H1 (cell line): ENCODE results near the gene TOP2A. TPM values are rescaled to one million over a fixed set of nuclear protein-coding genes. Genes with fewer than 3 reads are reported as not detected.

ENCODE experiments used
- CTCF ChIA-PET: fragments of 300-600 bp; sonication (Branson Sonifier 250); formaldehyde crosslinking; loops from one replicate; lab custom pipeline; 2021; ENCODE audit not compliant: partially characterized antibody; lab: Charles Lee
- POLR2A ChIA-PET: fragments of 300-600 bp; sonication (Branson Sonifier 250); formaldehyde crosslinking; loops from one replicate; lab custom pipeline; 2021; ENCODE audit warnings: inconsistent platforms; ENCODE audit not compliant: partially characterized antibody; lab: Charles Lee
- DNase-seq, 2 experiments: peaks; one replicate each; pipeline versions ENCODE4 v3.0.0 to v3.0.0-alpha.2; 2010 to 2022; ENCODE audit warnings: low spot score in 2 of 2, low read depth in 1 of 2, mixed read lengths in 1 of 2
- FAIRE-seq: peaks from 2 replicates; lab custom pipeline; 2011; peaks lifted over from hg19 to GRCh38; lab: Jason Lieb, UNC
- H2AFZ ChIP-seq: 2 replicates; pipeline ENCODE4 v1.8.1; 2012; ENCODE audit warnings: low read length, inconsistent platforms
- H2AK5ac ChIP-seq: 2 replicates; pipeline ENCODE4 v1.6.1; 2013; ENCODE audit warnings: low read depth, low read length
- H2BK120ac ChIP-seq: replicated peaks from 2 replicates; pipeline ENCODE3; 2013; ENCODE audit warnings: low read depth, low read length, inconsistent platforms
- H2BK12ac ChIP-seq: 2 replicates; pipeline ENCODE4 v1.6.1; 2013; ENCODE audit warnings: low read depth, low read length
- H2BK15ac ChIP-seq: 2 replicates; pipeline ENCODE4 v1.6.1; 2013; ENCODE audit warnings: low read length
- H2BK20ac ChIP-seq: 2 replicates; pipeline ENCODE4 v1.6.1; 2013; ENCODE audit warnings: low read length
- H2BK5ac ChIP-seq: 2 replicates; pipeline ENCODE4 v1.6.1; 2013; ENCODE audit warnings: low read depth, low read length
- H3K14ac ChIP-seq: 2 replicates; pipeline ENCODE4 v1.6.1; 2013; ENCODE audit warnings: inconsistent platforms; ENCODE audit not compliant: insufficient read length
- H3K18ac ChIP-seq: 2 replicates; pipeline ENCODE4 v1.6.1; 2013; ENCODE audit warnings: low read length; ENCODE audit errors: extremely low read depth
- H3K23ac ChIP-seq: 2 replicates; pipeline ENCODE4 v1.6.1; 2013; ENCODE audit warnings: inconsistent platforms; ENCODE audit not compliant: insufficient read length
- H3K23me2 ChIP-seq: 2 replicates; pipeline ENCODE4 v1.6.1; 2013; ENCODE audit warnings: low read depth, low read length
- H3K27ac ChIP-seq: 2 replicates; pipeline ENCODE4 v1.6.1; 2011; ENCODE audit warnings: low read depth, low read length, inconsistent platforms
- H3K27me3 ChIP-seq, 4 experiments: replicated peaks in 1 of 4; 1 replicate in 1 of 4; 2 replicates in 3 of 4; pipeline versions ENCODE4 v1.6.1 to v1.8.1; 2011 to 2013; ENCODE audit warnings: low read length in 3 of 4, mild to moderate bottlenecking in 3 of 4, inconsistent platforms in 2 of 4, mixed read lengths in 2 of 4, moderate library complexity in 1 of 4; ENCODE audit not compliant: control insufficient read depth in 3 of 4, insufficient read depth in 3 of 4; ENCODE audit errors: extremely low read depth in 1 of 4
- H3K36me3 ChIP-seq, 4 experiments: 2 replicates each; pipeline versions ENCODE4 v1.6.1 to v1.8.1; 2011 to 2013; ENCODE audit warnings: mild to moderate bottlenecking in 4 of 4, low read length in 3 of 4, moderate library complexity in 2 of 4, control low read depth in 1 of 4, inconsistent platforms in 1 of 4; ENCODE audit not compliant: insufficient read depth in 4 of 4, control insufficient read depth in 2 of 4
- H3K4ac ChIP-seq: replicated peaks from 2 replicates; pipeline ENCODE3; 2013; ENCODE audit warnings: low read length, low read depth, mixed read lengths, inconsistent platforms; ENCODE audit not compliant: insufficient read length
- H3K4me1 ChIP-seq, 4 experiments: replicated peaks in 1 of 4; 1 replicate in 1 of 4; 2 replicates in 3 of 4; pipeline versions ENCODE4 v1.6.1 to v1.8.1; 2011 to 2013; ENCODE audit warnings: low read length in 3 of 4, inconsistent platforms in 2 of 4, mixed read lengths in 1 of 4; ENCODE audit not compliant: insufficient read depth in 4 of 4, control insufficient read depth in 3 of 4
- H3K4me2 ChIP-seq, 2 experiments: 2 replicates each; pipeline versions ENCODE4 v1.6.1 to v1.8.1; 2011 to 2013; ENCODE audit warnings: low read depth in 2 of 2, low read length in 2 of 2, control low read depth in 1 of 2, inconsistent platforms in 1 of 2, mild to moderate bottlenecking in 1 of 2; ENCODE audit not compliant: insufficient read depth in 1 of 2
- H3K4me3 ChIP-seq, 4 experiments: fragments of 200-600, 300-600 bp in 1 of 4; sonication (generic), shearing (Covaris generic), sonication (Bioruptor Twin) in 1 of 4; 2 replicates each; pipeline versions ENCODE4 v1.5.1 to v1.8.1; 2011 to 2016; ENCODE audit warnings: low read length in 4 of 4, low read depth in 3 of 4, control low read depth in 2 of 4, inconsistent platforms in 2 of 4, mild to moderate bottlenecking in 2 of 4, mixed read lengths in 1 of 4, moderate library complexity in 1 of 4; ENCODE audit not compliant: insufficient read depth in 2 of 4; ENCODE audit errors: extremely low read depth in 1 of 4
- H3K56ac ChIP-seq: replicated peaks from 2 replicates; pipeline ENCODE3; 2013; ENCODE audit warnings: low read depth, mild to moderate bottlenecking, mixed read lengths, low read length, inconsistent platforms; ENCODE audit not compliant: insufficient read length
- H3K79me1 ChIP-seq: 2 replicates; pipeline ENCODE4 v1.6.1; 2013; ENCODE audit warnings: low read depth, low read length, control low read depth
- H3K79me2 ChIP-seq, 2 experiments: 2 replicates each; pipeline versions ENCODE4 v1.6.1 to v1.8.1; 2012 to 2013; ENCODE audit warnings: low read length in 2 of 2, mild to moderate bottlenecking in 2 of 2, inconsistent platforms in 1 of 2; ENCODE audit not compliant: insufficient read depth in 2 of 2, control insufficient read depth in 1 of 2
- H3K9ac ChIP-seq, 4 experiments: replicated peaks in 1 of 4; 1 replicate in 1 of 4; 2 replicates in 3 of 4; pipeline versions ENCODE4 v1.6.1 to v1.8.1; 2011 to 2013; ENCODE audit warnings: low read depth in 3 of 4, low read length in 3 of 4, control low read depth in 2 of 4, mild to moderate bottlenecking in 2 of 4, moderate library complexity in 2 of 4, inconsistent platforms in 1 of 4; ENCODE audit errors: extremely low read depth in 1 of 4
- H3K9me3 ChIP-seq, 2 experiments: 2 replicates each; pipeline versions ENCODE4 v1.6.1 to v1.8.1; 2012 to 2013; ENCODE audit warnings: mild to moderate bottlenecking in 2 of 2, moderate library complexity in 2 of 2, control low read depth in 1 of 2, inconsistent platforms in 1 of 2, low read depth in 1 of 2, low read length in 1 of 2, mixed read lengths in 1 of 2; ENCODE audit not compliant: insufficient read depth in 2 of 2
- H4K20me1 ChIP-seq, 2 experiments: replicated peaks in 1 of 2; 2 replicates each; pipeline versions ENCODE3 to v1.8.1; 2011 to 2013; ENCODE audit warnings: inconsistent platforms in 2 of 2, low read length in 2 of 2, mild to moderate bottlenecking in 1 of 2; ENCODE audit not compliant: insufficient read depth in 2 of 2, control insufficient read depth in 1 of 2
- H4K5ac ChIP-seq: 2 replicates; pipeline ENCODE4 v1.6.1; 2013; ENCODE audit warnings: low read length, low read depth, mixed read lengths, inconsistent platforms; ENCODE audit not compliant: insufficient read length
- H4K8ac ChIP-seq: 2 replicates; pipeline ENCODE4 v1.8.0; 2013; ENCODE audit warnings: mild to moderate bottlenecking, moderate library complexity, low read length, inconsistent platforms; ENCODE audit not compliant: insufficient read depth; ENCODE audit errors: extremely low read depth
- H4K91ac ChIP-seq: replicated peaks from 2 replicates; pipeline ENCODE3; 2013; ENCODE audit warnings: low read length, mixed read lengths, inconsistent platforms; ENCODE audit not compliant: insufficient read length
- EGR1 ChIP-seq: IDR thresholded peaks from 2 replicates; pipeline ENCODE4 v1.6.1; 2011; ENCODE audit warnings: low read depth, low read length, borderline replicate concordance
- KDM1A ChIP-seq: fragments of 200-600, 300-600 bp; sonication (generic); IDR thresholded peaks from 2 replicates; pipeline ENCODE4 v1.7.1; 2016; ENCODE audit warnings: mild to moderate bottlenecking, low read length, borderline replicate concordance
- WGBS, 2 experiments: shearing (Covaris generic) in 1 of 2; methylation state at CpG; one replicate each; pipeline versions ENCODE4 v1.1.6 to v1.1.7; 2013 to 2015; ENCODE audit warnings: low lambda C conversion rate in 2 of 2, mixed read lengths in 2 of 2, inconsistent platforms in 1 of 2, low coverage in 1 of 2, missing lambda C conversion rate in 1 of 2; ENCODE audit not compliant: insufficient replicate concordance in 2 of 2, insufficient coverage in 1 of 2, insufficient read length in 1 of 2; ENCODE audit errors: extremely low coverage in 1 of 2, missing lambda C conversion rate in 1 of 2; 5-methylcytosine and 5-hydroxymethylcytosine counted together
- polyA plus RNA-seq, 7 experiments: library from polyadenylated mRNA; depleted of rRNA in 3 of 7; stranded (reverse) in 5 of 7; unstranded in 2 of 7; fragments of >200 nt in 5 of 7; fragments of 200-250 nt in 2 of 7; gene quantifications; 1 replicate in 5 of 7; 2 replicates in 1 of 7; 4 replicates in 1 of 7; pipeline versions ENCODE4 v1.2.1 to v1.2.3, GENCODE V29; 2011 to 2013; ENCODE audit warnings: missing spikeins in 2 of 7, mixed read lengths in 2 of 7
- total RNA-seq: library from RNA; stranded (reverse); fragmentation: NEBNext Ultra II Directional; extraction: Animal tissue kit (Norgen Biotek cat#: 25700); gene quantifications from 2 replicates; pipeline ENCODE4 v1.2.1, GENCODE V29; 2021

The TOP2A gene
- total and polyA plus RNA-seq, 2 of the 8 experiments (the other 6 are each of a cell fraction or from before 2014, with no cell fraction given) = 83.1 to 291 TPM

DNA sequence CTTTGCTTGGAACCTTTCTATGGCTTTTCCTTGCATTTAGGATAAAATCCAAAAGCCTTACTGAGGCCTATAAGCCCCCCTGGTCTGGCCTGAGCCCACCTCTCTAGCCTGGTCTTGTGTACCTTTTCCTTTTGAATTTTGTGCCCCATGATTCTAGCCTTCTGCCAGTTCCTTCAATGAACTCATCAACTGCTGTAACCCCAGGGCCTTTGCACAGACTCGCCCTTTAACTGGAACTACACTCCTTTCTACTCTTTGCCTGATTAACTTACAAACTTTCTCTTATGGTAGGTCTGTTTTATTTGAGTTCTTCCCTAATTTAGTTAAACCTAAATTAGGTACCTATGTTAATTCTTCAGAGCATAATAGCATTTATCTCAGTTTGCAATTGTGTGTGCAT, 77.4 kb downstream of the TOP2A start:
- Histone ChIP-seq H2BK5ac (no peak overlapping the region), H3K9me3 (no peaks in the 10 kb centered on the region), H3K27ac (no peak overlapping the region), H3K23me2 (peaks cover 21% of the 10 kb centered on the region; the same call in 1 of the 2 replicates), H2BK120ac (no peak overlapping the region), H4K5ac (no peak overlapping the region), H2AK5ac (no peak overlapping the region), H3K18ac (no peak overlapping the region), H2BK12ac (no peak overlapping the region), H3K23ac (no peak overlapping the region), H3K27me3 (peaks cover 22 to 76% (median 55%) of the 10 kb centered on the region in 4 experiments), H4K20me1 (peaks cover 21 to 44% of the 10 kb centered on the region in 2 experiments), H2AFZ (no peak overlapping the region), H3K4me2 (no peak overlapping the region; a peak in 1 of 4 replicates), H2BK20ac (no peak overlapping the region), H3K4me1 (peaks cover 11 to 27% (median 21%) of the 10 kb centered on the region in 4 experiments), H2BK15ac (no peak overlapping the region), H3K36me3 (no peaks in the 10 kb centered on the region), H3K56ac (no peak overlapping the region), H4K8ac (no peak overlapping the region), H4K91ac (no peak overlapping the region), H3K79me1 (no peaks in the 10 kb centered on the region; the same call in 1 of the 2 replicates), H3K79me2 (no peaks in the 10 kb centered on the region), H3K4me3 (no peak overlapping the region), H3K9ac (no peak overlapping the region), H3K14ac (no peak overlapping the region), H3K4ac (no peak overlapping the region)
- TF ChIP-seq KDM1A = 0 out of 2 replicates have a peak, but pooled peaks have one; percentile 25
- no peak for TF ChIP-seq EGR1
- ChIA-PET POLR2A (interaction anchor here (1.3 to 27.8 kb wide), 2 partner anchors 10 to 38 kb away, joined by 3 to 570 read pairs; partner anchors contain the start of genes CDC6 and RARA), CTCF (interaction anchor here (1.1 to 30.8 kb wide), 2 partner anchors 14 to 22 kb away, joined by 3 to 1198 read pairs; partner anchors contain the start of gene RARA)
- no peak for DNase-seq
- 83% methylated on average over 1 of the region's 1 CpG; no CpG with 5 or more reads in 1 of the 2 experiments for WGBS, 2 experiments
- FAIRE-seq = no peak
